NCI-H446 treated with DMSO at 0.1 percent for 48 hours (cell line): Measurements from ENCODE around the gene MAP4K2.

ENCODE experiments used
- DNase-seq: peaks from one replicate; lab custom pipeline; 2025; lab: John Stamatoyannopoulos, UW

The MAP4K2 gene

DNA sequence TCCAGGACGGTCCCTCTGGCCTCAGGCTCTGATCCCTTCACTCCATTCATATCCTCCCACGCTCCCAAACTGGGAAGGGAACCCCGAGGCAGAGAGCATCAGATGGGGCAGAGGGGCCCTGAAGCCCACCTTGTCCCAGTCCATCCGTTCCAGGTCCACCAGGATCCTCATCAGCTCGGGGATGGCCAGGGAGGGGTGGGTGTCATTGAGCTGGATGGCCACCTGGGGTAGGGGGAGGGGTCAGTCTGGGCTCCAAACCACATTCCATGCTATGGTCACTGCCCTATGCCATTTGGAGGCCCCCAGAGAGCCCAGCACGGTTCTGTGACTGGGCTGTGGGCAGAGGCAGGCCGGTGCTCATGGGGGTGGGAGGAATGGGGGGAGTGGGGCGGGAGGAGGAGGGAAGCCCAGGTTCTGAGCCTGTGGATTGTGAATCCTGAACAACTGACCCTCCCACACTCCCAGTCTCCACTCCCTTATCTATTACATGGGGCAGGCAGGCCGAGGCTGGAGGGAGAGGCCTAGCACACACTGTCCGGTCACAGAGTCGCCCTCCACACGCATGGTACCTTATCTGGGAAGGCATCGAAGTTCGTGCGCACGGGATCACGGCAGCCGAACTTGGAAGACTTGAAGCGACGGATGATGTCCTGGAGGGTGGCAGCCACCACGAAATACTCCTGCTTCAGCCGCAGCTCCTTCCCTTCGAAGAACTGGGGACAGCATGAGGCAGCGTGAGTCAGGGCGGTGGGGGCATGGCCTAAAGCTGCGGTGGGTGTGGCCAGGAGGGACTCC is 48.7 kb downstream of the MAP4K2 start:
- no peak for DNase-seq

DNA sequence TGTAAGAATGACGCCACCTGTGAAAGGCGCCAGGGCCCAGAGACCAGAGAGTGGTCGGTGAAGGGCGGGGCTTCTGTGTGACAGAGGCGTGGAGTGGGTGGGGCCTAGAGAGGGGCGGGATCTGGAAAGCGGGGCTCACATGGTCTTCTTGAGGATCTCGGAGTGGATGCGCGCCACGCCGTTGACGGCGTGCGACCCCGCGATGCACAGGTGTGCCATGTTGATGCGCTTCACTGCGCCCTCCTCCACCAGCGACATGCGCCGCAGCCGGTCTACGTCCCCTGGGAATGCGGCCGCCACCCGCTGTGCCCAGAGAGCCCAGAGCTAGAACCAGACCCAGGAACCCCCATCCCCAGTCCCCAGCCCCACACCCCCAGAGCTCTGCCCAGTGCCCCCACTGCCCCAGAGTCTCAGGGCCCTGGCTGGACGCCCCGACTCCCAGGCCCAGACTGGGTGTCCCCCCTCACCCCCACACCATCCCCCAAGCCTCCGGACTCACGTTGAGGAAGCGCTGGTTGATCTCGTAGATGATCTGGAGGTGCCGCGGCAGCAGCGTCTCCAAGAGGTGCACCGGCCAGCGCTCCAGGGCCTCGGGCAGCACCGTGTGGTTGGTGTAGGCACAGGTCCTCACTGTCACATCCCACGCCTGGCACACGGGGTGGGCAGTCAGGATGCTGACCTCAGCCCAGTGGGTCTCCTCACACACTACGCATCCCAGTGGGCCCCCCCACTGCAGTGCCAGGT is 49.5 kb downstream of the MAP4K2 start:
- no peak for DNase-seq

DNA sequence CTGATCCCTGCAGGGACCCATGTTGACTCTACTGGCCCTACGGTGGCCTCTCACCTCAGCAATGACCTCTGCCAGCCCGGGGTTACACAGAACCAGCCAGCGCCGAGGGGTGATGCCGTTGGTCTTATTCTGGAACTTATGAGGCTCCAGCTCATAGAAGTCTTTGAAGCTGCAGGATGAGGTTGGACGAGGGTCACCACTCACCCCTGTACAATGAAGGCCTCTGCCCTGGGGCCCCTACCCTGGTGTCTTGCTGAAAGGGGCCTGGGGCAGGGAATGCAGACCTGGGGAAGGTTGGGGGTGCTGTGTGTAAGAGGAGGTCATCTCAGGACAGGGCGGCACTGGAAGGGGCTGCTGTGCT is 50.0 kb downstream of the MAP4K2 start:
- no peak for DNase-seq

DNA sequence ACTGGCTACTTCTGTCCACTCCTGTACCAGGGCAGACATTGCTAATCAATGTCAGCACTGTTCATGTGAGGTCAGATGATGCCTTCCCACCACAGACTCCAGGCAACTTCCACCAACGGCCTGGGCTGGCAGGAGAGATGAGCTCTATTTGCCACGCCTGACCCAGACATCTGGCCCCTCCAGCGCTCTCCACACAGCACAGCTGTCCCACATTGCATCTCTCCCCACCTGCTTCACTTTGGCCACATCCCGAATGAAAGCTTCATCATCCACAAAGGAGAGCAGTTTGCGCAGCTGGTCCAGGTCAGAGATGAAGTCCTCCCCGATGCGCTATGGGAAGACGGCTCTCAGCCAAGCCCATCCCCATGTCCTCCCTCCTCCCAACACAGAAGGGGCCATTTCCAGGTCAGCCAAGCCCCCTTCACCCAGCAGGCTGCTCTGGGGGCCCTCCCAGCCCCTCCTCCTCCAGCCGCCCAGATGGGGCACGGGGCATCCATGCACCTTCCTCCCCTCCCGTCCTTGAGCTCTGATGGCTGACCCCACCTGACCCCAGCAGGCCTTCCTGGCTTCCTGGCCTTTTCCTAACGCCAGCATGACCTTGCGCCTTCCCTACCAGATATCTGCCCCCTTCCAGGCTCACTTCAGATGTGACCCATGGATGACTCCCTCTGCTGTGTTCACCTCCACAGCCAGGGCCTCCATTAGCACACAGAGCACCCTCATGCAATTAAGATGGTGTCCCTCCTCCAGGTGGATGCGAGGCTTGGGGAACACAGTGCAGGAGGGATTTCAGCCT is 50.6 kb downstream of the MAP4K2 start:
- DNase-seq = no peak

DNA sequence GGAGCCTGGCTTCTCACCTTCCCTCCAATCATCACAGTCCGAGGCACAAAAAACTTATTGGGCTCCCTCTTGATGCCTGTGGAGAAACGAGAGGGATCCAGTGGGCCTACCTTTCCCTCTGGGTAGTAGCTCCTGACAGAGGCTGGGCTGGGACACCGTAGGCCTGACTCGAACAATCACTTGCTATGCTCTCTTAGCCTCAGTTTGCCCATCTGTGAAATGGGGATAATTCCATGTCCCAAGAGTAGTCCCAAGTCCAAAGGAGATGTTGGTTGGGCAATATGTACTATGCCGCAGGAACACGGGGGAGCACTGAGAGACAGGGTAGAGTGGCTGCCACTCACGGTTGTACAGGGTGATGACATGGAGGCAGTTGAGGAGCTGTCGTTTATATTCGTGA is 51.4 kb downstream of the MAP4K2 start:
- no peak for DNase-seq

DNA sequence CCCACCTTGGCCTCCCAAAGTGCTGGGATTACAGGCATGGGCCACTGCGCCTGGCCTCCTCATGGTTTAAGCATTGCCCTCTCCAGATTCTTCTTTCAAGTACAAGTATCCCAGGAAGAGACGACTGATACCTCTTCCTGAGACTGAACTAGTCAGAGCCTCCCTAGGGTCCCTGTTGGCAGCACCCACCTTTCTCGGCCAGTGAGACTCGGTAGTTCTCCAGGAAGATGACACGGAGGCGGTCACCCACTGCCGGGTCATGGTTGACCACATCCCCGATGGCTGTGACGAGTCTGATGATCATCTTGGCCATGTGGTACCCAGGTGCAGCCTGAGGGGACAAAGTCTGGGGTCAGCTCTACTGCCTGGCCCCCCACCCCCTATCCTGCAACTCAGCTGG is 51.9 kb downstream of the MAP4K2 start:
- DNase-seq = no peak

DNA sequence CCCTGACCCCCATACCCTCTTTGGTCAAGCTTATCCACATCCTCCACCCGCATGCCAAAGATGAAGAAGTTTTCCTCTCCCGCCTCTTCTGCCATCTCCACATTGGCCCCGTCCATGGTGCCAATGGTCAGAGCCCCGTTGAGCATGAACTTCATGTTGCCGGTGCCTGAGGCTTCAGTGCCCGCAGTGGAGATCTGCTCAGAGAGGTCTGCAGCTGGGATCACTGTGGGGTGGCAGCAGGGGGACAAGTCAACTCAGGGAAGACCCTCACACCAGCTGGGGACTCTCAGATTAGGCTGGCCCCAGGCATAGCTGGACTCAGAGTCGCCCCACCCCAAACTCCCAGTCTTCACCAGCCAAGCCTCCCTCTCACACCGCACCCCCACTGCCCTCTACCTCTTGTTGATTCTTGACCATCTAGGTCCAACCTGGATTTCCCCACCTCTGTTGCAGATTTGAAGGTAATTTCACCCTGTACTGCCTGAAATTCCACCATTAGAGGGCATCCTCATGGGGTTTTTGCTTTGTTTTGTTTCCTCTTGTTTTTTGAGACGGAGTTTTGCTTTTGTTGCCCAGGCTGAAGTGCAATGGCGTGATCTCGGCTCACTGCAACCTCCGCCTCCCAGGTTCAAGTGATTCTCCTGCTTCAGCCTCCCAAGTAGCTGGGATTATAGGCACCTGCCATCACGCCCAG is 52.5 kb downstream of the MAP4K2 start:
- DNase-seq = no peak

DNA sequence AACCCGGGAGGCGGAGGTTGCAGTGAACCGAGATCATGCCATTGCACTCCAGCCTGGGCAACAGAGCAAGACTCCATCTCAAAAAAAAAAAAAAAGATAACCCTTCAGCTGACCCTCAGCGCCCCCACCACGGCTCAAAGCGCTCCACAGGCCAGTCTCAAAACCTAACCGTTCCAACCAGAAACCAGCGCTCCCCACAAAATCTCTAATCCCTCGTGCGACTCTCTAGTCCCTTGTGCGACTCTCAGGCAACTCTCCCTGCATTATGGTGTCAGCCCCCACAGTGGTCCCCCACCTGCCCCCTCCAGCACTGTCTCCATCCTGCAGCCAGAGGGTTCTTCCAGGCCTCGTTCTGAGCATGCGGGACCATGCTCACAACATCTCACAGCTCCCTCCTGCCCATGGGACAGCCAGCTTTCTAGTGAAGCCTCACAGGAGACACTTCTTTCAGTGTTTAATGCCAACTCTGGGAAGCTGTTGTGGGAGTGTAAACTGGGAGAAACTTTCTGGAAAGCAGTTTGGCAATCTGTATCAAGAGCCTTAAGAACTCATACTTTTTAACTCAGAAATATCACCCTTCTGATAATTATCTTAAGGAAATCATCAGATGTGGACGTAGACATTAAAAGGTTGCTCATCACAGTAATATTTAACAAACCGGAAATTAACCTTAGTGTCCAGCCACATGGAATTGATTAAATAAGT is 54.9 kb downstream of the MAP4K2 start:
- DNase-seq = no peak

DNA sequence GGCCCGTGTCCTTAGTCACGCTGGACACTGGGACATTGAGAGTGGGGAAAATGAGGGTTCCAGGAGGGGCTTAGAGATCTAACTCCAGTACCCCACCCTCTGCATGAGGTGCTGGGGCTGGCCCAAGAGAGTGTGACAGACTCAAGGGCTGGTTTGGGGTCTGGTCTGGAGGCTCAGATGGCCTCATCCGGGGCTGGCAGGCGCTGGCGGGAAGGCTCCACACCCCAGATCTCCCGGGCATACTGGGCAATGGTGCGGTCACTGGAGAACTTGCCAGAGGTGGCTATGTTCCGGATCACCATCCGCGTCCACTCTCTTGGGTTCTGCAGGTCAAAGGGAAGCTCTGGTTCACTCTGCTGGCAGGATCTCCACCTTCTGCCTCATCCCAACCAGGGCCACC is 56.5 kb downstream of the MAP4K2 start:
- no peak for DNase-seq

DNA sequence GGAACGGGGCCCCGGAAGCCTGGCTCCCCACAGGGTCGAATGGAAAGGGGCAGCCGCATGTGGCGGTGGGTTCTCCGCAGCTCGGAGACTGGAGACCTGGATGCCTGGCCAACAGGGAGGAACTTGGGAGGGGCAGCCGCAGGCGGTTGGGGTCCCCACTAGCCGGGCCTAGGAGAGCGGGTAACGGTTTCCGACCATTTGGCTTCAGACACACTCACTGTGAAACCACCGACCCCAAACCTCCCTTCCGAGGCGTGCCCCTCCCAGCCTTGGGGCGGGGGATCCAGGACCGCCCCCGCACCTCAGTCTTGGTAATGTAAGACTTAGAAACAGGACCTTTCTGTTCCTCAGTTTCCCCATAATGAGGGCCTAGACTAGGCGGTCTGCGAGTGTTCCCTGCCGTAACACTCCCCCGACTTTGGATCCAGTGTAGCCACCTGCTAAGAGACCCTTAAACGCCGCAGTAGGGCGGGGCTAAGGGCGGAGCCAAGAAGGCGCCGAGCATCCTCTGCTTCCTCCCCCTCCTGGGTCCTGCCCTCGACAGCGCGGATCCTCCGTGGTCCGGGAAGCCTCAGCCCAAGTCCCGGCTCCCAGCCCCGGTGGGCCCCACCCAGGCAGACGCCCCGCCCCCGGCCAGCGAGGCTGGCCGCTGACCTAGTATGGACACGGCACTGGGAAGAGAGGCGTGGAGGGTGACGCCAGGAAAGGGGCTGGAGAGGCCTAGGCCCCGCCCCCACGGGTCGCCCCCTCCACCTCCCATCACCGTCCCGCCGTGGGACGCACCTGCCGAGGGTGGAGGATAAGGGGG is 57.3 kb downstream of the MAP4K2 start:
- DNase-seq = no peak

DNA sequence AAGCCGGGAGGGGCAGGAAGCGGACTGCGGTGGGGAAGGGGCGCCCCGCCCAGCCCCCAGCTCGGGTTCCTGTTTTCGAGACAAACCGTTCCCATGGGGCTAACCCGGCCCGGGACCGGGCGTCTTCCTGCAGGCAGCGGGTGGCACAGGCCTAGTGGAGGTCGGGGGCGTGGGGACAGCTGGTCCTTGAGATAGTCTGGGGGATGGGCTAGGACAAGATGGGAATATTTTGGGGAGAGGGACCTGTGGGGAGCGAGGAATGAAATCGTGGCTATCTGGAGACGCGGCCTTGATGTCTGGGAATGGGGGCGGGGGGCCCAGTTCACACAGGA is 57.9 kb downstream of the MAP4K2 start:
- no peak for DNase-seq

DNA sequence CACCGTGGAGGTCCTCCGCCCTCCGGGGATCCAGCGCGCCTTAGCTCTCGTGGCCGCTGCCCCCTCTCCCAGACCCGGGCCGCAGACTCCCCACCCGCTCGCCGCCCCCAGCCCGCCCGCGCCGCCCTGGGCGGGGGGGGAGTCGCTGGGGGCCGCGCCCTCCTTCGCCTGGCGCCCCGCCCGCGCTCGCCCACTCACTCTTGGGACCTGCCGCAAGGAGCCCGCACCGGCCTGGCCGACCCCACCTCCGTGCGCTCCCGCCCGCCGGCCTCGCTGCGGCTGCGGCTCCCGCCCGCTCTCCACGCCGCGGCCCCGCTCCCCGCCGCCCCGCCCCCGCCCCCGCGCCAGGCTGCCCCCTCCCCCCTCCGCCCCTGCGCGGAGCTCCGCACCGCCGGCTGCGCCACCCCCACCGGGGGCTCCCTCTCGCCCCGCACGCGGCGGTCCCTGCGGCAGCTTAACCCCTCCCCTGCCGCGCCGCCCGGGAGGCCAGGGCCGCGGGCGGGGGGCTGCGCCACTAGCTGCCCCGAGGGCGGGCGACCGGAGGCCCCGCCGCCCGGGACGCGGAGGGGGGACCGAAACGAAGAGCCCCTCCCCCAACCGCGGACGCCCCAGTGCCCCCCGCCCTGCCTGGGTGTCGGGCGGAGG is 58.3 kb downstream of the MAP4K2 start:
- DNase-seq = no peak

DNA sequence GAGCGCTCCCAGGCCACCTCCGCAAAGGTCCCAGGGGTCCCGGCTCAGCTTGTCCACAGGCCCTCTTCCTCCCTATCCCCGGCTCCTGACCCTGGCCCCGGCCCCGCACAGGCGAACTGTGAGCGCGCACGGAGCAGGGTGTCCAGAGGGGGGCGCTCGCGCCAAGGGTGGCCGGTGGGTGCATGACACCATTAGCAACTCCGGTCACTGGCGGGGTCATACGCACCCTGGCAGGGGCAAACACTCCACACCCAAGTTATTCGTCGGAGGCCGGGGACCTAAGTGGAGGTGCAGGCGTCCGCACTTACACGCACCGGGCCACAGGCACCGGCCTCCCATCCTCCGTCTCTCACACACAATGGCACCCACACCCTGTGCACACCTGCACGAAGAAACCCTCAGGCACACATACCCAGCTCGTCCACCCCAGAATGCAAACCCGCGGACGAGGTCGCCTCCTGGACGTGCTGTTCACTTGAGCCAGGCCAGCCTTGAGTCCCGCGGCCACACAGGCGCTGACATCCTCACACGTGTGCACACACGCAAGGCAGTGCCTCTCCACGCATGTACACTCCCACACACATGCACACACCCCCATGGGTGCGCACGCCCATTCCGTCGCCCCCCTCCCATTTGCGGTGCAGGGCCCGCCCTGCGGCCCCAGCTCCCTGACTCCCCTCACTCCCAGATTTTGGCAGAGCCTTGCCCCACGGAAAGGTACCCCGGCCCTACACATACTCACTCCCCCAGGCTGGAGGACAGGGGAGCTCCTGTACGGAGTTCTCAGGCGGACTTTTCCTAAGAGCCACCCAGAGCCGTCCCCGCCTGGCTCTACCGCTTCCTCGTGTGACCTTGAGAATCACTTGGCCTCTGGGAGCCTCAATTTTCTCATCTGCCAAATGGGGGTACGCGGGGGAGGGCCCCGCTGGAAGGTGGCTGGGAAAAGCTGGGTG is 59.1 kb downstream of the MAP4K2 start, which contains the start of gene RASGRP2:
RASGRP2 (minus strand) TSS at position 552 of the 953 bp plus-strand sequence. CDS start 1,276 bp downstream, outside the sequence.
- no peak for DNase-seq

DNA sequence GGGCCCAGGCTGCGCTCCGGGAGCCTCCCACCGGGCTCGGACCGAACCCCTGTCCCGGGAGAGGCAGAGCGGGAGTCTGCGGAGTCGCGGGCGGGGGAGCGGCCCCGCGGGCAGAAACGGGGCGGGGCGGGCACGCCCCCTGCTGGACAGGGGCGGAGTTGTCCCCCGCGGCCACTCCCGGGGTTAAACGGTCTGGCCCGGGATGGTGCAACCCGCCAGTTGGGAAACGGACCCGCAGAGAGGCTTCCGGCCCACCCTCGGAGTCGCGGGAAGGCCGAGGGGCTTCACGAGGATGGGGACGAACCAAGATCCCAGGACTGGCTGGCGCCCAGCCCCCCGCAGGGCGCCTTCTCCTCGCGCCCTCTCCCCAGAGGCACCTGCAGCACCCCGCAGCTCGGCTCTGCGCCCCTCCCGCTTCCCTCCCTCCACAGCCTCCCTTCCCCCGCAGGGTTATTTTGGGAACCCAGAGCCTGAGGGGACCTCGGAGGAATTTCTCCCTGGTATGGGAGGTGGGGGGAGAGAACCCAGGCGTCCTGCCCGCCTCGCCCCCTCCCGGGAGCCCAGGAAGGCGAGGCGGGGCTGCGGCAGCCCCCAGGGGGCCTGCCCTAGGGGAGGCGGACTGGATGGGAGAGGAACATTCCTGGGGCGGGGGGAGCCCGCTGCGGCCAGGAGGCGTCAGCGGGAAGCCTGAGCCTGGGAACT is 60.0 kb downstream of the MAP4K2 start:
- DNase-seq = no peak

DNA sequence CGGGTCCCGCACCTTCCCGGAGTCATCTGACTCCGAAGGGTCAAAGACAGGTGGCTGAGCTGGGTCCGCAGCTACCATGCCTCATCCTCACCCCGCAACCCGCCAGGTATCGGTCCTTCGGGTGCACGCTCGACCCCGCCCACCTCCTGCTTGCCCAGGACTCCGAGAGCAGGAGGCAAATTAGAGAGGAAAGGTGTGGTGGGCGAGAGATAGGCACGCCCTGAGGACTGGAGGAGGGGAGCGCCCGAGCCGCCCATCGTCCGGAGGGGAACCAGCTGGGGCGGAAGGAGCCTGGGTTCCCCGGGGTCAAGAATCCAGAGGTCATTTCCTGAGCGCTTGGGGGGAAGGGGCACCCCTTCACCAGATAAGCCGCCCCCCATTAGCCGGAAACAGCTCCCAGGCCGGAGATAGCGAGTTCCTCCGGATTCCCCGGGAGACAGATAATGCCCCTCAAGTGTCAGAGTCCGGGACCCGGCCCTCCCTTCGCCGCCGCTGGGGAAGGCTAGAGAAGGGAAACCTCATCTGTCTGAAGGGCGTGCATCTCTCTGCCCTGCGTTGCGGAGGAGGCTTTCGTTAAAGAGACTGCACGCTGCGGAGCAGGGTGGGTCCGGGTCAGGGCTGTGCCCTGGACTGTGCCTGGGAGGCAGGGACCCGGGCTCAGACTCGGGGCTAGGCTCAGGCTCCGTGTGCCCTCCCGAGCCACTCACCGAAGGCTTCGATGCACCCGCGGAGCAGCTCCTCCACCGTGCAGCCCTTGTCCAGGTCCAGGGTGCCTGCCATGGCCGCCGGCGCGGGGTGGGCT is 60.7 kb downstream of the MAP4K2 start:
- DNase-seq = no peak

DNA sequence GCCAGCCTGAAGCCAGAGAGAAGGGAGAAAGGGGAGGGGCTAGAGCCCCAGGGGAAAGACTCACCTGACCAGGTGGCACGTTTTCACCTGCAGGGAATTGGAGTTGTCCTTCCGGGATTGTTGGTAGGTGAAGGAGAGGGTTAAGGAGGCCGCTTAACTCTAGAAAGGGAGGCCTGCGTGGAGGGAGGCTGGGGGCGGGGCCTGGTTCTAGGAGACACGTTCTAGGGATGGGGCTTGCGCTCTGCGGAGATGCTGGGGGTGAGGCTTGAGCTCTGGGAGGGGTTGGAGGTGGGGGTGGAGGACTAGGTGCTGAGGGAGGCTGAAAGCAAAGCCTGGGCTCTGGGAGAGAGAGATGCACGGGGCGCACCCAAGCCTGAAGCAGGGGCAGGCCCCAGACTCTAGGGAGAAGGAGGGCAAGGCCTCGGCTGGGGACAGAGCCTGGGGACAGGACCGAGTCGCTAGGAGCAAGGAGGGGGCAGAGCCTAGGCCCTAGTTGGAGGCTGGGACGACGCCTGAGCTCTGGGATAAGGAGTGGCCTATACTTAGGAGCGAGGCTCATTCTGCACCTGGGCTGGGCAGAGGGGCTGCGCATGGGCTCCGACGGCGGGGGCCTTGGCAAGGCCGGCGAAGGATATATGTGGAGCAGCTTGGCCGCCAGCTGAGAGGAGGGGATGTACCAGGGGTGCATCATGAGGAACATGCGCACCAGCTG is 61.5 kb downstream of the MAP4K2 start:
- DNase-seq = no peak

DNA sequence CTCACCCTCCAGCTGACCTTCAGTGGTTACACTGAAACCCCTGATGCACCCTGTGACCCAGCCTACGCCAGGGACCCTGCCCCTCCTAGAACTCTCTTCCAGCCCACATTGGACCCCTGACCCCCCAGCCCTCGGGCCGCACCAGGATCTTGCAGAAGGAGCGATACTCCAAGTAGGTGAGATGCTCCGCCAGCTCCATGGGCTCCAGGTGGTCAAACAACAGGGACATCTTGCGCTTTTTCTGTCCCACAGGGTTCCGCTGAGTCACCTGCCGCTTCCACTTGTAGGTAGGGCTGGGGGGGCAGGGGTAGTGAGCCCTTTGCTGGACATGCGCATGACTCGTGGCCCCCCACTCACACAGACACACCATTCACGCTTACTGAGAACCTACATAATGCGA is 63.1 kb downstream of the MAP4K2 start:
- DNase-seq = no peak
